MCF 10A (cell line): ENCODE measurements around the gene OAT. TPM values are rescaled to one million over a fixed set of nuclear protein-coding genes. Genes with fewer than 3 reads are reported as not detected.

Source experiments
- BruUV-seq: library from RNA; stranded (reverse); fragments of 400-500 nt; replicated peaks from 2 replicates; lab custom pipeline; 2021; lab: Mats Ljungman, UMichigan
- CTCF ChIA-PET: fragments of 300-600 bp; sonication (Branson Sonifier 250); formaldehyde crosslinking; extraction: SDS; loops from one replicate; lab custom pipeline; 2021; ENCODE audit warnings: antibody characterized with exemption, inconsistent platforms; lab: Yijun Ruan, JAX
- POLR2A ChIA-PET: fragments of 300-600, 350-650 bp; sonication (Branson Sonifier 250); formaldehyde crosslinking; extraction: SDS; loops from one replicate; lab custom pipeline; 2020; ENCODE audit warnings: antibody characterized with exemption, inconsistent platforms; lab: Yijun Ruan, JAX
- DNase-seq: peaks from one replicate; pipeline ENCODE4 v3.0.0-alpha.2; 2018; ENCODE audit not compliant: unreplicated experiment
- H3K27ac Mint-ChIP-seq: one replicate; pipeline ENCODE4 v1.8.0; 2022; ENCODE audit warnings: mild to moderate bottlenecking, low read depth, mixed read lengths; ENCODE audit not compliant: unreplicated experiment
- H3K27me3 Mint-ChIP-seq: one replicate; pipeline ENCODE4 v1.8.0; 2022; ENCODE audit warnings: mixed read lengths; ENCODE audit not compliant: insufficient read depth, unreplicated experiment
- H3K36me3 Mint-ChIP-seq: one replicate; pipeline ENCODE4 v1.8.0; 2022; ENCODE audit warnings: mild to moderate bottlenecking, moderate library complexity, mixed read lengths; ENCODE audit not compliant: insufficient read depth, unreplicated experiment
- H3K4me1 Mint-ChIP-seq: one replicate; pipeline ENCODE4 v1.8.0; 2022; ENCODE audit warnings: mixed read lengths; ENCODE audit not compliant: insufficient read depth, unreplicated experiment
- H3K4me3 Mint-ChIP-seq: one replicate; pipeline ENCODE4 v1.8.0; 2022; ENCODE audit warnings: mild to moderate bottlenecking, moderate library complexity, mixed read lengths; ENCODE audit not compliant: unreplicated experiment
- H3K9me3 Mint-ChIP-seq: one replicate; pipeline ENCODE4 v1.8.0; 2022; ENCODE audit warnings: mixed read lengths; ENCODE audit not compliant: unreplicated experiment
- intact Hi-C: fragments of 100-400 bp; cut with micrococcal nuclease; formaldehyde crosslinking; loops from 2 replicates; pipeline ENCODE4 v1.14.1; 2022
- total RNA-seq: library from RNA; stranded (reverse); gene quantifications from 2 replicates; pipeline ENCODE4 v1.2.3, GENCODE V29; 2022
- TF ChIP-seq, protein P1 (sequence below): fragments of 200-600 bp; IDR thresholded peaks from one replicate; pipeline ENCODE4 v1.8.0; 2022; ENCODE audit warnings: antibody characterized with exemption, mild to moderate bottlenecking; ENCODE audit not compliant: unreplicated experiment

The OAT gene
- total RNA-seq, 1 experiment from 2014 or later, result 68.1 TPM

GRCh38 chr10:124429576-124429975 lies 10.9 kb upstream of the OAT start:
- H3K4me1 Mint-ChIP-seq, result peaks cover 5% of the 10 kb centered on the region
- TF ChIP-seq, protein P1, sequence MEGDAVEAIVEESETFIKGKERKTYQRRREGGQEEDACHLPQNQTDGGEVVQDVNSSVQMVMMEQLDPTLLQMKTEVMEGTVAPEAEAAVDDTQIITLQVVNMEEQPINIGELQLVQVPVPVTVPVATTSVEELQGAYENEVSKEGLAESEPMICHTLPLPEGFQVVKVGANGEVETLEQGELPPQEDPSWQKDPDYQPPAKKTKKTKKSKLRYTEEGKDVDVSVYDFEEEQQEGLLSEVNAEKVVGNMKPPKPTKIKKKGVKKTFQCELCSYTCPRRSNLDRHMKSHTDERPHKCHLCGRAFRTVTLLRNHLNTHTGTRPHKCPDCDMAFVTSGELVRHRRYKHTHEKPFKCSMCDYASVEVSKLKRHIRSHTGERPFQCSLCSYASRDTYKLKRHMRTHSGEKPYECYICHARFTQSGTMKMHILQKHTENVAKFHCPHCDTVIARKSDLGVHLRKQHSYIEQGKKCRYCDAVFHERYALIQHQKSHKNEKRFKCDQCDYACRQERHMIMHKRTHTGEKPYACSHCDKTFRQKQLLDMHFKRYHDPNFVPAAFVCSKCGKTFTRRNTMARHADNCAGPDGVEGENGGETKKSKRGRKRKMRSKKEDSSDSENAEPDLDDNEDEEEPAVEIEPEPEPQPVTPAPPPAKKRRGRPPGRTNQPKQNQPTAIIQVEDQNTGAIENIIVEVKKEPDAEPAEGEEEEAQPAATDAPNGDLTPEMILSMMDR, result no peak
- CTCF ChIA-PET, result no interaction called here
- no peak overlapping the region for H3K4me3 Mint-ChIP-seq
- H3K9me3 Mint-ChIP-seq, result no peaks in the 10 kb centered on the region
- DNase-seq, result no peak
- POLR2A ChIA-PET, result interaction anchor here (1.6 kb wide), 1 partner anchor 11 kb away, joined by 3 read pairs; the partner anchor contains the start of gene OAT
- intact Hi-C loops, result no loop called here
- no TSS peak for BruUV-seq
- no peaks in the 10 kb centered on the region for H3K36me3 Mint-ChIP-seq
- peaks cover 12% of the 10 kb centered on the region for H3K27me3 Mint-ChIP-seq
- H3K27ac Mint-ChIP-seq, result no peak overlapping the region

DNA sequence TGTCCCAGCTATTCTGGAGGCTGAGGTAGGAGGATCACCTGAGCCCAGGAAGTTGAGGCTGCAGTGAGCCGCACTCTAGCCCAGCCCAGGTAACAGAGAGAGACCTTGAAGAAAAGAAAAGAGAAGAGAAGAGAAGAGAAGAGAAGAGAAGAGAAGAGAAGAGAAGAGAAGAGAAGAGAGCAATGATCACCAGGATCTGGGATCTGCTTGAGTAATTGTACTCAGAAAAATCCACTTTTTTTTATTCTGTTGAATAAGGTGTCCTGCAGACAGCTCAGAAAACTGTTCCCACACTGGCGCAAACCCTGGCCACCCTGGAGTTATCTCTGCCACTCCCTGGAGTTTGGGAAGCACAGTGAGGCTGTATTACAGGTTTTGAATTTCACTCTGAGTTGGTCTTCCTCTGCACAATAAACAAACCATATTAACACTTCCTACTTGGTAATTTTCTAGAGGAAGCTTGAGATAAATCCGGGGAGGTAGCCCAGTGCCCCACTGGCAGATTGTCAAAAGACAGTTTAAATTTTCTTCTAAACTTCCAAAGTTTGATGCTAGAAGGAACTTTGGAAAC lies 9.6 kb upstream of the OAT start:
- intact Hi-C loops, result no loop called here
- TF ChIP-seq, protein P1, result no peak
- no peak overlapping the region for H3K27ac Mint-ChIP-seq
- H3K27me3 Mint-ChIP-seq, result peaks cover 12% of the 10 kb centered on the region
- ChIA-PET POLR2A (interaction anchor here (1.5 kb wide), 1 partner anchor 9 kb away, joined by 3 read pairs; the partner anchor contains the start of gene OAT), CTCF (no interaction called here)
- no peak overlapping the region for H3K4me3 Mint-ChIP-seq
- no TSS peak for BruUV-seq
- H3K36me3 Mint-ChIP-seq, result no peaks in the 10 kb centered on the region
- DNase-seq, result no peak
- H3K4me1 Mint-ChIP-seq, result peaks cover 5% of the 10 kb centered on the region
- no peaks in the 10 kb centered on the region for H3K9me3 Mint-ChIP-seq

GRCh38 chr10:124425227-124425962 lies 6.7 kb upstream of the OAT start:
- TF ChIP-seq, protein P1, result no peak
- Mint-ChIP-seq H3K4me1 (peaks cover 5% of the 10 kb centered on the region), H3K4me3 (no peak overlapping the region), H3K27ac (no peak overlapping the region), H3K36me3 (no peaks in the 10 kb centered on the region), H3K27me3 (peaks cover 12% of the 10 kb centered on the region), H3K9me3 (no peaks in the 10 kb centered on the region)
- ChIA-PET POLR2A (no interaction called here), CTCF (no interaction called here)
- no TSS peak for BruUV-seq
- no peak for DNase-seq
- intact Hi-C loops, result no loop called here

GRCh38 chr10:124423813-124424212 lies 5.1 kb upstream of the OAT start:
- TF ChIP-seq, protein P1, result no peak
- BruUV-seq, result no TSS peak
- no peaks in the 10 kb centered on the region for H3K9me3 Mint-ChIP-seq
- CTCF ChIA-PET, result interaction anchor here (0.7 kb wide), 1 partner anchor 542 kb away, joined by 3 read pairs; no protein-coding TSS in a partner anchor
- POLR2A ChIA-PET, result interaction anchor here (1.2 kb wide), 1 partner anchor 10 kb away, joined by 4 read pairs; no protein-coding TSS in a partner anchor
- no peak overlapping the region for H3K27ac Mint-ChIP-seq
- no peak for DNase-seq
- H3K4me3 Mint-ChIP-seq, result no peak overlapping the region
- intact Hi-C loops, result no loop called here
- H3K27me3 Mint-ChIP-seq, result peaks cover 12% of the 10 kb centered on the region
- no peaks in the 10 kb centered on the region for H3K36me3 Mint-ChIP-seq
- peaks cover 9% of the 10 kb centered on the region for H3K4me1 Mint-ChIP-seq
